Amniotic epithelial cell (primary cell): ENCODE measurements around the gene CARHSP1.
"Not testable (repeated sequence)": the region's sequence is repeated elsewhere in the genome, so short reads cannot be mapped to it uniquely, and the experiment has no call there.

Source experiments
- DNase-seq: peaks from one replicate; pipeline ENCODE4 v3.0.0-alpha.2; 2010; ENCODE audit warnings: low read depth

CARHSP1 gene

GRCh38 chr16:8854298-8854948 is 14.4 kb downstream of the CARHSP1 start:
- no peak for DNase-seq

- DNase-seq, result peak; percentile 86
Observed at GRCh38 chr16:8853611-8854010, 15.2 kb downstream of the CARHSP1 start.

- DNase-seq, result no peak
Observed at GRCh38 chr16:8853150-8853549, 15.7 kb downstream of the CARHSP1 start.

GRCh38 chr16:8852534-8852933 is 16.3 kb downstream of the CARHSP1 start:
- DNase-seq, result peak; percentile 66

GRCh38 chr16:8851761-8852403 is 16.9 kb downstream of the CARHSP1 start:
- DNase-seq, result no peak

- peak; percentile 83 for DNase-seq
Observed at GRCh38 chr16:8850279-8850885, 18.4 kb downstream of the CARHSP1 start.

GRCh38 chr16:8849411-8850011 is 19.3 kb downstream of the CARHSP1 start:
- peak; percentile 88 for DNase-seq

- peak; percentile 67 for DNase-seq
Observed at GRCh38 chr16:8848939-8849391, 19.8 kb downstream of the CARHSP1 start.

- DNase-seq, result no peak
Observed at GRCh38 chr16:8848231-8848938, 20.4 kb downstream of the CARHSP1 start.

- DNase-seq, result no peak
Observed at GRCh38 chr16:8847623-8848022, 21.2 kb downstream of the CARHSP1 start.

GRCh38 chr16:8847145-8847544 is 21.7 kb downstream of the CARHSP1 start:
- DNase-seq, result no peak

- no peak for DNase-seq
Observed at GRCh38 chr16:8846401-8846932, 22.3 kb downstream of the CARHSP1 start.

GRCh38 chr16:8845699-8846298 is 23.0 kb downstream of the CARHSP1 start:
- no peak for DNase-seq

- DNase-seq, result not testable (repeated sequence)
Observed at GRCh38 chr16:8843296-8843695, 25.5 kb downstream of the CARHSP1 start.

- peak; percentile 64 for DNase-seq
Observed at GRCh38 chr16:8842016-8842415, 26.8 kb downstream of the CARHSP1 start.

- not testable (repeated sequence) for DNase-seq
Observed at GRCh38 chr16:8837594-8837993, 31.2 kb downstream of the CARHSP1 start.

- DNase-seq, result not testable (repeated sequence)
Observed at GRCh38 chr16:8836797-8837196, 32.0 kb downstream of the CARHSP1 start.

GRCh38 chr16:8832717-8833105 is 36.1 kb downstream of the CARHSP1 start:
- no peak for DNase-seq

GRCh38 chr16:8831871-8832716 is 36.7 kb downstream of the CARHSP1 start:
- no peak for DNase-seq

GRCh38 chr16:8831450-8831849 is 37.4 kb downstream of the CARHSP1 start:
- no peak for DNase-seq
